SHP77 (cell line): ENCODE data around the gene KRT74.
"Not testable (repeated sequence)": the region's sequence is repeated elsewhere in the genome, so short reads cannot be mapped to it uniquely, and the experiment has no call there.

Experiments used
- DNase-seq, 2 experiments: peaks; one replicate each; lab custom pipeline; 2025; lab: John Stamatoyannopoulos, UW

The KRT74 gene

GRCh38 chr12:52602552-52602951 lies 28.9 kb upstream of the KRT74 start:
- DNase-seq: no peak

- no peak for DNase-seq
Observed at GRCh38 chr12:52601671-52602070, 28.0 kb upstream of the KRT74 start.

DNA sequence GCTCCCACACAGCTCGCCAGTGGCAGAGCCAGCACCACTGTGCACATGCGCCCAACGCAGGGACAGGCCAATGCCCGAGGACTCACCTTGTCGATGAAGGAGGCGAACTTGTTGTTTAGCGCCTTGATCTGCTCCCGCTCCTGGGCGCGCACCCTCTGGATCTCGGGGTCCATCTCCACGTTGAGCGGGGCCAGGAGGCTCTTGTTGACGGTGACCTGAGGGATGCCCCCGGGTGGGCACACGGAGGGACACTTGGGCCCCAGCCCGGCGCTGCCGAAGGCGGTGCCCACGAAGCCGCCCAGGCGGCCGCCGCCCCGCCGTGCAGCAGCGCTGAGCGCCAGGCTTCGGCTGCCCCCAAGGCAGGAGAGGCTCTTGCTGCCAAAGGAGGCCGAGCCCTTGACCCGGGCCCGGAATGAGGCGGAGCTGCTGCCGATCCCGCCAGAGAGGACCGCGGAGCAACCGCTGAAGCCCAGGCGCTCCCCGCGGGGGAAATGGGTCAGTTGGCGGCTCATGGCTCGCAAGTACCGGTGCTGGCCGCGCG lies 27.4 kb upstream of the KRT74 start, which contains the start of gene KRT72:
TSS of gene KRT72 (minus strand) at position 523 of the 541 bp plus-strand sequence. CDS start at position 512, 11 bp downstream.
- DNase-seq: no peak

DNA sequence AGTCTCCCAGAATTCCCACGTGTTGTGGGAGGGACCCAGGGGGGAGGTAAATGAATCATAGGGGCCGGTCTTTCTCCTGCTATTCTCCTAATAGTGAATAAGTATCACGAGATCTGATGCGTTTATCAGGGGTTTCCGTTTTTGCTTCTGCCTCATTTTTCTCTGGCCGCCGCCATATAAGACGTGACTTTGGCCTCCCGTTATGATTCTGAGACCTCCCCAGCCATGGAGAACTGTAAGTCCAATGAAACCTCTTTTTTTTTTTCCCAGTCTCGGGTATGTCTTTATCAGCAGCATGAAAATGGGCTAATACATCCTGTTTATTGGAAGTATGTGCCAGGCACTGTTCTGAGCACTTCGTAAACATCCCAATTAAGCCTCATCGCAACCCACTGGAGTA lies 26.8 kb upstream of the KRT74 start:
- DNase-seq: no peak

GRCh38 chr12:52600071-52600470 lies 26.4 kb upstream of the KRT74 start:
- DNase-seq: no peak

DNA sequence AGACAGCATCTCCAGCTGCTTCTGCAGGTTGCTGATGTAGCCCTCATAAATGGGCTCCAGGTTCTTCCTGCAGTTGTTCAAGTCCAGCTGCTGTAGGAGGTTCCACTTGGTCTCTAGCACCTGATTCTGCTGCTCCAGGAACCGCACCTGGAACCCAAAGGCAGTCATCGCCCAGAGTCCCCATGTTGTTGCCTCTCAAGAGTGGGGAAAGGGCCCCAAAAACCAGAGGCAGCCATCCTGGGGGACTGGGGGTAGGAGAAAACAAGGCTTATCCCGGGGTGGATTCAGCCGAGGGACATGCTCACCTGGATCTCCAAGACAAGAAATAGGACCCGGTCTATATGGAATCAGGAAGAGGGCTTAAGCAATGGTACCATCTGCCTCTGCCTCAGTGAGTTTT lies 25.3 kb upstream of the KRT74 start:
- no peak for DNase-seq

DNA sequence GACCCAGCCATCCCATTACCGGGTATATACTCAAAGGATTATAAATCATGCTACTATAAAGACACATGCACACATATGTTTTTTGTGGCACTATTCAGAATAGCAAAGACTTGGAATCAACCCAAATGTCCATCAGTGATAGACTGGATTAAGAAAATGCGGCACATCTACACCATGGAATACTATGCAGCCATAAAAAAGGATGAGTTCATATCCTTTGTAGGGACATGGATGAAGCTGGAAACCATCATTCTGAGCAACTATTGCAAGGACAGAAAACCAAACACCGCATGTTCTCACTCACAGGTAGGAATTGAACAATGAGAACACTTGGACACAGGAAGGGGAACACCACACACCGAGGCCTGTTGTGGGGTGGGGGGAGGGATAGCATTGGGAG lies 20.6 kb upstream of the KRT74 start:
- not testable (repeated sequence) for DNase-seq

GRCh38 chr12:52591521-52591920 lies 17.9 kb upstream of the KRT74 start:
- no peak for DNase-seq

- DNase-seq: no peak
Observed at GRCh38 chr12:52590021-52590420, 16.4 kb upstream of the KRT74 start.

- no peak for DNase-seq
Observed at GRCh38 chr12:52587563-52587962, 13.9 kb upstream of the KRT74 start.

- DNase-seq: no peak
Observed at GRCh38 chr12:52585946-52586345, 12.3 kb upstream of the KRT74 start.

DNA sequence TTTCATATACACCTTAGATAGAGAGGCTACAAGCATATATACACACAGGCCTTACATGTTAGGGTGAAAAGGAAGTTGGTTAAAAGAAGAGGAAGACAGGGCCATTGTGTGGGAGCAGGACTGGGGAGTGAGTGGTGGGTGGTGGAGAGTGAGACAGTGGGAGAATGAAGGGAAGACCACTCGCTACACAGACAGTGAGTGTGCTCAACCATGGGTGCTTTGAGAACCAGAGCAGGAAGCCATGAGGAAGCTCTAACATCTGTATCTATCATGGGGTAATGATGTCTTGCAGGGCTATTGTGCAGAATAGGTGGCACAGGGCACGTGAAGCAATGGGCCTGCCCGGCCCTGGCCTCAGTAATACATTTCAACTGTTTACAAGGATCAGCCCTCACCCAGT lies 11.4 kb upstream of the KRT74 start:
- DNase-seq: no peak

- DNase-seq: no peak
Observed at GRCh38 chr12:52584156-52584682, 10.6 kb upstream of the KRT74 start.

DNA sequence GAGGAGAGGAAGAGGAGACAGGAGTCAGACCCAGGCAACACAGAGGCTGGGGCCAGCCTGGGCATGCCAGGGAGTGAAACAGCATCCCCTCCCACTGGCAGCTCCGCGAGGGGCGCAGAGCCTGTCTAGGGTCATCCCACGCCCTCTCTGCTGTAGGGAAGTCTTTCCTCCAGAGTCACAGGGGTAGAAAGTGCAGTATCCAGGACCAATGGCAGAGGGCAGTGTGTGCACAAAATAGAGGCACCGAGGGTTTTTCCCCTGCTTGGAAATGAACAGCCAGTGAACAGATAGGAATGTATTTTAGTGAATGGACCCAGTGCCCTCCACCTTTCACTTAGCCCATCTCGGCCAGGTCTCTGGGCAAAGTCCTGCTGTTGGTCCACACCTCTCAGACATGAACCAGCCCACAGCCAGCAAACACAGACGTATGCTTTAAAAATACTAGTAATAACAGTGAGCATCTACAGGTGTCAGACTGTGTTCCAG lies 9.4 kb upstream of the KRT74 start:
- DNase-seq: peak; percentile 30 to 63

DNA sequence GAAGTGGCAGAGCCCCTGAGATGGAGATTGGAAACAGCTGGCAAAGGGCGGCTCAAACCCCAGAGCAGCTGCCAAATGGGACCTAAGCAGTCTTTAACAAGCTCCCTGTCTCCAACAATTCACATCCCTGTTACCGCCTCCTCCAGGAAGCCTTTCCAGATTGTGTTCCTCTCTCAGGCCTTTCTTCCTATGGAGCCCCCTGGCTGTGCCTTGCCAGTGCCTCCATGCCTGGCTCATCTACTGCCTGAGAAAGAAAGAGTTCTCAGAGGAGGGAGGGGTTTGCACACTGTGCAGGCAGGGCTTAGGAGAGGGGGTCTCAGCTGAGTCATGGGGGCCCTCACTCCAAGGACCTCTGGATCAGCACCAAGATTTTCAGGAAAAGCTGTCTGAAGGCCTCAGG lies 8.8 kb upstream of the KRT74 start:
- no peak for DNase-seq

- no peak for DNase-seq
Observed at GRCh38 chr12:52581481-52581880, 7.8 kb upstream of the KRT74 start.

DNA sequence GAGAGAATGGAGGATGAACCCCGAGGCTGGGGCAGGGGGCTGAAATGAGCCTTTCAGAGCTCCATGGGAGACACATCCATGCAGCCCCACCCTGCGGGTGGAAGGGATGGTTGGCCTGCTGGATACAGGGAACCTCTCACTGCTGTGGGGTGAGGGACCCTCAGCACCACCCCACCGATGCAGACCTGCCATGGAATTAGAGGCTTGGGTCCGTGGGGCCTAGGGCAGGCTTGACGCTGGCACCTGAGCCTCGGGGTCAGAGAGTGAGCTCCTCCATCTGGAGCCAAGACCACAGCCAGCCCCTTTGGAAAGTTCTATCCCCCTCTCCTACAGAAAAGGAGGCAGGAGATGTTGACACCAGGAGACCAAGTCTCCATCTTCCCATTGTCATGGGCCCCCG lies 7.4 kb upstream of the KRT74 start:
- no peak for DNase-seq

GRCh38 chr12:52580496-52580895 lies 6.9 kb upstream of the KRT74 start:
- no peak for DNase-seq

- no peak for DNase-seq
Observed at GRCh38 chr12:52579468-52580465, 6.1 kb upstream of the KRT74 start.

GRCh38 chr12:52578469-52578868 lies 4.8 kb upstream of the KRT74 start:
- DNase-seq: no peak

GRCh38 chr12:52577316-52577715 lies 3.7 kb upstream of the KRT74 start:
- no peak for DNase-seq

- DNase-seq: no peak
Observed at GRCh38 chr12:52575948-52576347, 2.3 kb upstream of the KRT74 start.

DNA sequence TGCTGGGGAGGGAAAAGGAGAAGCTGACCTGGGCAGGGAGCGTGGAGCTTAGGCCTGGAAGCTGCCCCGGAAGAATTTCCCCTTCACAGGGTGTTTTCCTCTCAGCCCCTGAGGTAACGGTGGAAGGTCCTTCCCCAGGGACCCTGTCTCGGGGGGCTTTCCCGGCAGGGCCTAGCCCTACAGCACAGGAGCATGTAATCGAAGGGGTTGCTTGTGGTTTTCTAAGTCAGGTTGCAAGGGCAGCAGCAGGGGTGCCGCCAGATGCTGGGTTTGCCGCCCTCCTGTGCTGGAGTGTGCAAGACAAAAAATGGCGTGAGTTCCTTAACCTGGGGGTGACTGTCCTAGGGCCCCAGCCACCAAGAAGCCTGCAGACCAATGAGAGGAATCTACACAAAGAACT lies 1.6 kb upstream of the KRT74 start:
- no peak for DNase-seq
